ENCODE measurements around the gene JAK1. TPM values are rescaled to one million over a fixed set of nuclear protein-coding genes. Genes with fewer than 3 reads are reported as not detected.

JAK1 gene
- total RNA-seq, 3 donors from 2014 or later = 179 to 258 (median 196) TPM

DNA sequence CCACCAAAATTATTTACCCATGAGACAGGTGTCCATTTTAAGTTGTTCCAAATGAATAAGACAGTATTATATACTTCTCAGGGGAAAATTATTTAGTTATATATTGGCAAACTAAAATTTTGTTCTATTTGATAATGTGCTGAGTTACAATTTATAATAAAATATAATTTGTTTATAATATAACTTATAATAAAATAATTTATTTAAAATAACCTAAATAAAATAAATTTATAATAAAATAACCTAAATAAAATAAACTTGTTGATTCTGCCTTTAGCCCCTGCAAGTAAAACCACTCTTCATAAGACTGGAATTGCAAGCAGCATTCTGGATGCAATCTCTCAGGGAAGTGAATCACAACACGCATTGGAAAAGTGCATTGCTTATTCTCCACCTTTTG lies 151.9 kb downstream of the JAK1 start:
- Histone ChIP-seq H3K36me3 (no peaks in the 10 kb centered on the region), H3K4me3 (no peak overlapping the region), H3K27me3 (no peaks in the 10 kb centered on the region), H3K9me3 (no peaks in the 10 kb centered on the region), H3K27ac (no peak overlapping the region), H3K4me1 (no peaks in the 10 kb centered on the region)
- no peak for DNase-seq (ENCODE audit: low spot score in 2 of 2)
- TF ChIP-seq, protein P1, sequence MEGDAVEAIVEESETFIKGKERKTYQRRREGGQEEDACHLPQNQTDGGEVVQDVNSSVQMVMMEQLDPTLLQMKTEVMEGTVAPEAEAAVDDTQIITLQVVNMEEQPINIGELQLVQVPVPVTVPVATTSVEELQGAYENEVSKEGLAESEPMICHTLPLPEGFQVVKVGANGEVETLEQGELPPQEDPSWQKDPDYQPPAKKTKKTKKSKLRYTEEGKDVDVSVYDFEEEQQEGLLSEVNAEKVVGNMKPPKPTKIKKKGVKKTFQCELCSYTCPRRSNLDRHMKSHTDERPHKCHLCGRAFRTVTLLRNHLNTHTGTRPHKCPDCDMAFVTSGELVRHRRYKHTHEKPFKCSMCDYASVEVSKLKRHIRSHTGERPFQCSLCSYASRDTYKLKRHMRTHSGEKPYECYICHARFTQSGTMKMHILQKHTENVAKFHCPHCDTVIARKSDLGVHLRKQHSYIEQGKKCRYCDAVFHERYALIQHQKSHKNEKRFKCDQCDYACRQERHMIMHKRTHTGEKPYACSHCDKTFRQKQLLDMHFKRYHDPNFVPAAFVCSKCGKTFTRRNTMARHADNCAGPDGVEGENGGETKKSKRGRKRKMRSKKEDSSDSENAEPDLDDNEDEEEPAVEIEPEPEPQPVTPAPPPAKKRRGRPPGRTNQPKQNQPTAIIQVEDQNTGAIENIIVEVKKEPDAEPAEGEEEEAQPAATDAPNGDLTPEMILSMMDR (IDR thresholded peaks at IDR 0.05) = no peak
- TF ChIP-seq POLR2A (IDR thresholded peaks at IDR 0.05) (no peak), POLR2AphosphoS5 (IDR thresholded peaks at IDR 0.05) (no peak)
- intact Hi-C loops (cut with DNase I; ENCODE audit: low total_unique reads) = loop anchor here (10.0 kb wide), 1 partner anchor 1070 kb away; no protein-coding TSS in a partner anchor

DNA sequence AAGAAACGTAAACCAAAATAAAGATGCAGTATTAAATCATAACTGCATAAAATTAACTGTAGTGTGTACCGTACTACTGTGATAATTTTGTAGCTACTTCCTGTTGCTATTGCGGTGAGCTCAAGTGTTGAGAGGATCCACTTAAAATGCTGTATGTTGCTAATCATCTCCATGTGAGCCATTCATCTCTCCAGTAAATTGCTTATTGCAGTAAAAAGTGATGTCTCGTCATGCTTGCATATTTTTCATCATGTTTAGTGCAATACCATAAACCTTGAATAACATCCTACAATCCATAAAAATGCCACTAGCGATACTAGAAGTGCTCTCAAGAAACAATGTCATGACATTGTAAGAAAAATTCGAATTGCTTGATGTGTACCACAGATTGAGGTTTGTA lies 155.2 kb downstream of the JAK1 start:
- no peak overlapping the region for H3K27ac ChIP-seq
- H3K36me3 ChIP-seq = no peaks in the 10 kb centered on the region
- no peaks in the 10 kb centered on the region for H3K4me1 ChIP-seq
- intact Hi-C loops (cut with DNase I; ENCODE audit: low total_unique reads) = loop anchor here (10.0 kb wide), 1 partner anchor 1066 kb away; no protein-coding TSS in a partner anchor
- no peak for DNase-seq (ENCODE audit: low spot score in 2 of 2)
- no peak for TF ChIP-seq POLR2A (IDR thresholded peaks at IDR 0.05)
- TF ChIP-seq, protein P1 (IDR thresholded peaks at IDR 0.05) = no peak
- no peak overlapping the region for H3K4me3 ChIP-seq
- no peaks in the 10 kb centered on the region for H3K27me3 ChIP-seq
- no peaks in the 10 kb centered on the region for H3K9me3 ChIP-seq

DNA sequence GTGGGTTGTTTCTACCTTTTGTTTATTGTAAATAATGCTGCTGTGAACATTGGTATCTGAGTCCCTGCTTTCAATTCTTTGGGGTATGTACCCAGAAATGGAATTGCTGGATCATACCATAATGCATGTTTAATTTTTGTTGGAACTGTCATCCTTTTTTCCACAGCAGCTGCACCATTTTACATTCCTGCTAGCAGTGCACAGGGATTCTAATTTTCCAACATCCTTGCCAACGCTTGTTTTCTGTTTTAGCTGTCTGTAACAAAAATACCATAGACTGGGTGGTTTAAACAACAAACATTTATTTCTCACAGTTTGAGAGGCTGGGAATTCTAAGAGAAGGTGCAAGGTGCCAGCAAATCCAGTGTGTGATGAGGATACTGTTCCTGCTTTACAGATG lies 156.3 kb downstream of the JAK1 start:
- Histone ChIP-seq H3K9me3 (no peaks in the 10 kb centered on the region), H3K36me3 (no peaks in the 10 kb centered on the region), H3K27me3 (no peaks in the 10 kb centered on the region), H3K4me1 (no peaks in the 10 kb centered on the region), H3K4me3 (no peak overlapping the region), H3K27ac (no peak overlapping the region)
- TF ChIP-seq POLR2AphosphoS5 (IDR thresholded peaks at IDR 0.05) = no peak
- intact Hi-C loops (cut with DNase I; ENCODE audit: low total_unique reads) = loop anchor here (10.0 kb wide), 1 partner anchor 1065 kb away; no protein-coding TSS in a partner anchor
- no peak for DNase-seq (ENCODE audit: low spot score in 2 of 2)

DNA sequence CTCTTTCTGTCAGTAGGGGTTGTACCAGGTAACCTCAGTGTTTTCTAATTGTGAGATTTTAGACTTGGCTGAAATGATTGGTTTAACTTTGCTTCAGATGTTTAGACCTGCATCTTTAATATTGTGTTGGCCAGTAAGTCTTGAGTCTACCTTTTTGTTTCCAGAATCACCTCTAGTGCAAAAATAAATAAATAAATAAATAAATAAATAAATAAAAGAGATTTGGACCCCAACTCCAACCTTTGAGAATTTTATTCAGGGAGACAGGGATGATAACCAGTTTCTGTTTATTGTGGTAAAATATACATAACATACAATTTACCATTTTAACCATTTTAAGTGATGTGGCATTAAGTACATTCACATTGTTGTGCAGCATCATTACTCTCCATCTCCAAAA lies 157.0 kb downstream of the JAK1 start:
- intact Hi-C loops (cut with DNase I; ENCODE audit: low total_unique reads) = no loop called here
- TF ChIP-seq POLR2AphosphoS5 (IDR thresholded peaks at IDR 0.05) (no peak), POLR2A (IDR thresholded peaks at IDR 0.05) (no peak)
- TF ChIP-seq, protein P1 (IDR thresholded peaks at IDR 0.05) = no peak
- H3K4me3 ChIP-seq = no peak overlapping the region

DNA sequence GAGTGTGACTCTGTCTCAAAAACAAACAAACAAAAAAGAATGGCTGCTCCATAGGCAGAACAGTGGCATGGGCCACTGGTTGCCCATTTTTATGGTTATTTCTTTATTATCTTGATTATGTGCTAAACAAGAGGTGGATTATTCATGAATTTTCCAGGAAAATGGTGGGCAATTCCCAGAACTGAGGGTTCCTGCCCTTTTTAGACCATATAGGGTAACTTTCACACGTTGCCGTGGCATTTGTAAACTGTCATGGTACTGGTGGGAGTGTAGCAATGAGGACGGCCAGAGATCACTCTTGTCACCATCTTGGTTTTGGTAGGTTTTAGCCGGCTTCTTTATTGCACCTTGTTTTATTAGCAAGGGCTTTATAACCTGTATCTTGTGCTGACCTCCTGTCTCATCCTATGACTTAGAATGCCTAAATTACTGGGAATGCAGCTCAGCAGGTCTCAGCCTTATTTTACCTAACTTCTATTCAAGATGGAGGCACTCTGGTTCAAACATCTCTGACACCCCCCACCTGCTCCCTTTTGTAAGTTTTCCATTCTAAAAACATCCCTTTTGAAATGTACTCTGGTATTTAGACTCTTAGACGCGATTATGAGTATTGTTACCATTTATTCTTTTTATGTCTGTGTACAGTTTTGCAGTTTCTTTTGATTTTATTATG lies 164.4 kb downstream of the JAK1 start:
- Histone ChIP-seq H3K27ac (no peak overlapping the region), H3K4me3 (no peak overlapping the region), H3K27me3 (no peaks in the 10 kb centered on the region), H3K4me1 (no peaks in the 10 kb centered on the region), H3K36me3 (no peaks in the 10 kb centered on the region), H3K9me3 (no peaks in the 10 kb centered on the region)
- DNase-seq (ENCODE audit: low spot score in 2 of 2) = no peak
- intact Hi-C loops (cut with DNase I; ENCODE audit: low total_unique reads) = no loop called here
- TF ChIP-seq, protein P1 (IDR thresholded peaks at IDR 0.05) = no peak
- TF ChIP-seq POLR2A (IDR thresholded peaks at IDR 0.05) (no peak), POLR2AphosphoS5 (IDR thresholded peaks at IDR 0.05) (no peak)

More for the DNA sequence above, 157.0 kb downstream of the JAK1 start:
- H3K36me3 ChIP-seq = no peaks in the 10 kb centered on the region
- H3K27me3 ChIP-seq = no peaks in the 10 kb centered on the region
- DNase-seq (ENCODE audit: low spot score in 2 of 2) = no peak
- no peaks in the 10 kb centered on the region for H3K9me3 ChIP-seq
- no peaks in the 10 kb centered on the region for H3K4me1 ChIP-seq
- H3K27ac ChIP-seq = no peak overlapping the region

All from breast epithelium (tissue), 4 donors.